GM15510 (cell line): Measurements from ENCODE around the gene SAT2.

ENCODE experiments used
- POLR2A ChIP-seq: IDR thresholded peaks from 3 replicates; pipeline ENCODE4 v1.6.1; 2011; ENCODE audit warnings: borderline replicate concordance; ENCODE audit not compliant: insufficient read length; ENCODE audit errors: extremely low read depth

Gene SAT2

GRCh38 chr17:7618608-7619007 is 9.0 kb downstream of the SAT2 start:
- no peak for TF ChIP-seq POLR2A

DNA sequence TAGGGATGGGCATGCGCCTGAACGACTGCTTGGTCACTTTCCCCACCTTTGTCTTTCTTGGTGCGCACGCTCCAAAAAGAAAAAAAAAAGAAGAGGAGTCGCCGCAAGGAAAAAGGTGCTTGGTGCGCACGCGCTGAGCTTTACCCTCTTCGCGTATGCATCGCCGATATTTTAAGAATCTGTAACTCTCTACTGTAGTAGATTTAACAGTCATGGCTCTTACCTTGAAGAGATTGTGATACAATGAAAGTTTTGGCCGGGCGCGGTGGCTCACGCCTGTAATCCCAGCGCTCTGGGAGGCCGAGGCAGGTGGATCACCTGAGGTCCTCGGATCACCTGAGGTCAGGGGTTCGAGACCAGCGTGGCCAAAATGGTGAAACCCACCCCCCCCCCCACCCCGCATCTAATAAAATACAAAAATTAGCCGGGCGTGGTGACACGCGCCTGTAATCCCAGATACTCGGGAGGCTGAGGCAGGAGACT is 12.3 kb downstream of the SAT2 start:
- TF ChIP-seq POLR2A: no peak

DNA sequence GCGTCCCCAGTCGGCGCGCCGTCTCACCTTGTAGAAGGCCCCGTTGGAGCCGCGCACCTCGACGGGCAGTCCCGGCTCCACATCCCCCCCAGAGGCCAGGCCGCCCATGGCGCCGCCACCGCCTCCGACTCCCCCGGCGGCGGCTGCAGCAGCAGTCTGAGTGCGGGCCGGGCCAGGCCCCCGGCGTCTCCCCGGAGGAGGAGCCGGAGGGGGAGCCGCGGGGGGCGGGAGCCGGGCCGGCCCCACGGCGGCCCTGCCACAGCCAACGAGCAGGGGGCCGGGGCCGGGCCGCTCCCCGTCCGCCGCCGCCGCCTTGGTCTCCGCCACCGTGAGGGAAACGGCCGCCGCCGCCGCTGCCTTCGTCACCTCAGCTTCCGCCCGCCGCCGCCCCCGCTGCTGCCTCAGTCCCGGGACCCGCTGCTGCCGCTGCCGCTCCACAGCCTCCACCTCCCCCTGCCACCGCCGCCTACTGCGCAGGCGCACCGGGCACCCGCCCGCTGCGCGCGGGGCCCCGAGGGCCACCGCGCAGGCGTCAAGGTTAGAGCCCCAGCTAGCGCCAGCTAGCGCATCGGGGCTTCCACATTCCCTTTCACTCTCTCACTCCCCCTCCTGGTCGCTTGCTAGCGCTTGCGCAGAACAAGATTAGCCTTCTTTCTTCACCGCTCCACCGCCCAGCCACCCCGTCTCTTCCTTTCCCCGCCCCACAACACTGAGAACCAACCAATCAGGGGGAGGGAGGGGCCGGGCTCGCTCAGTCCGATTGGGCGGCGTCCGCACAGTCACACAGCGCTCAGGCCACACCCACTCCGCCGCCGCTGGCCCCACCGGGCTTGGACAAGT is 13.0 kb downstream of the SAT2 start, which contains the start of gene FXR2:
TSS of gene FXR2 (minus strand) at position 473 of the 840 bp plus-strand sequence. CDS start at position 108, 365 bp downstream.
- TF ChIP-seq POLR2A: peak; percentile 73

GRCh38 chr17:7613769-7614424 is 13.7 kb downstream of the SAT2 start:
- TF ChIP-seq POLR2A: no peak

GRCh38 chr17:7612294-7612640 is 15.4 kb downstream of the SAT2 start:
- no peak for TF ChIP-seq POLR2A

- no peak for TF ChIP-seq POLR2A
Observed at GRCh38 chr17:7611635-7612293, 15.9 kb downstream of the SAT2 start.

GRCh38 chr17:7610641-7611040 is 17.0 kb downstream of the SAT2 start:
- no peak for TF ChIP-seq POLR2A

DNA sequence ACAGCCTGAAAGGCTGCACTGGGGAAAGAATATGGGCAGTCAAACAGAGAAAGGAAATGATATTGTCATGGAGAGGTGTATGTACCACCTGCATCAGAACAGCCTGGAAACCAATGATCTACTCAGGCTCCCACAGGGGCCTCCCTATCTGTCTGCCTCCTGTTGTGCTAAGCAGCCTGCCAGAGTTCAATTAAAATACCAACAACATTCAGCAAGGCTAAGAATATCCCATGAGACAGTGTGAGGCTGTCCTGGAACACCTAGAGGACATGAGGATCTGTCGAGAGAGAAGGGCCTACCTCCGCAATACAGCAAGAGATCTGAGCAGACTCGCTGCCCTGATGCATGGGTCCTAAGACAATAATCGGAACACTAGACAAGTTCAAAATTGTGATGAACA is 21.3 kb downstream of the SAT2 start:
- no peak for TF ChIP-seq POLR2A

DNA sequence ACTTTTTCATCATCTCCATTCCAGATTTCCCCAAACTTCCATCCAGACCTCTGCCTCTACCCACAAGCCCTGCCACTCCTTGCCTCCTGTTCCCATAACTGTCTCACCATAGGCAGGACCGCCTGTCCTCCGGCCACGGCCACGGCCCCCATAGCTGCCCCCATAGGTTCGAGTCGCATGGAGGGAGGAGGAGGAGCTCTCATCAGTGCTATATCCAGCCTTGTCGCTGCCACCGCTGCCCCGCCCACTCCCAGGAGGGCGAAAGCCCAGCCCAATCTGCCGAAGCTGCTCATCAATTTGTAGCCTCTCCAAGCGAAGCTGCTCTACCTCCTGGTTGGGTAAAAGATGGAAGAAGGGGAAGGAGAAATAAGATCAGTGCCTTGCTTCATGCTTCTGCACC is 34.3 kb downstream of the SAT2 start:
- no peak for TF ChIP-seq POLR2A

- TF ChIP-seq POLR2A: no peak
Observed at GRCh38 chr17:7592422-7593021, 35.1 kb downstream of the SAT2 start.

- TF ChIP-seq POLR2A: no peak
Observed at GRCh38 chr17:7591596-7591995, 36.0 kb downstream of the SAT2 start.

- TF ChIP-seq POLR2A: no peak
Observed at GRCh38 chr17:7590743-7591142, 36.9 kb downstream of the SAT2 start.

- no peak for TF ChIP-seq POLR2A
Observed at GRCh38 chr17:7589891-7590691, 37.5 kb downstream of the SAT2 start, which contains the start of gene SOX15. Gene SOX15 (minus strand): TSS chr17:7590094. CDS start chr17:7589676, 418 bp downstream.
